T-helper 2 cell treated with Interferon-gamma antibody and Interleukin-4, amounts not matched to agents 5 μg/mL and 100 μg/mL, for 36 hours (primary cell): ENCODE measurements around the gene VIL1.

Experiments
- DNase-seq: peaks from one replicate; pipeline ENCODE4 v3.0.0; 2021; ENCODE audit warnings: low spot score
- H3K27ac Mint-ChIP-seq: one replicate; pipeline ENCODE4 v1.8.0; 2021; ENCODE audit warnings: mild to moderate bottlenecking, mixed read lengths
- H3K27me3 Mint-ChIP-seq: one replicate; pipeline ENCODE4 v1.8.0; 2021; ENCODE audit warnings: low read depth, mixed read lengths
- H3K36me3 Mint-ChIP-seq: one replicate; pipeline ENCODE4 v1.8.0; 2021; ENCODE audit warnings: low read depth, mixed read lengths
- H3K4me1 Mint-ChIP-seq: one replicate; pipeline ENCODE4 v1.8.0; 2021; ENCODE audit warnings: low read depth, mixed read lengths
- H3K4me3 Mint-ChIP-seq: one replicate; pipeline ENCODE4 v1.8.0; 2022; ENCODE audit warnings: mild to moderate bottlenecking, moderate library complexity, mixed read lengths
- H3K9me3 Mint-ChIP-seq: one replicate; pipeline ENCODE4 v1.8.0; 2021; ENCODE audit warnings: mixed read lengths

The VIL1 gene

GRCh38 chr2:218389333-218390150 is 29.4 kb upstream of the VIL1 start:
- H3K27ac Mint-ChIP-seq = no peak overlapping the region
- H3K4me3 Mint-ChIP-seq = no peak overlapping the region
- no peaks in the 10 kb centered on the region for H3K9me3 Mint-ChIP-seq
- H3K36me3 Mint-ChIP-seq = no peaks in the 10 kb centered on the region
- no peak for DNase-seq
- H3K4me1 Mint-ChIP-seq = peaks cover 18% of the 10 kb centered on the region
- H3K27me3 Mint-ChIP-seq = peaks cover 2% of the 10 kb centered on the region

- H3K27me3 Mint-ChIP-seq = peaks cover 2% of the 10 kb centered on the region
- H3K36me3 Mint-ChIP-seq = no peaks in the 10 kb centered on the region
- DNase-seq = no peak
- no peak overlapping the region for H3K4me3 Mint-ChIP-seq
- H3K9me3 Mint-ChIP-seq = no peaks in the 10 kb centered on the region
- peaks cover 26% of the 10 kb centered on the region for H3K4me1 Mint-ChIP-seq
- H3K27ac Mint-ChIP-seq = no peak overlapping the region
Observed at GRCh38 chr2:218391202-218391601, 27.7 kb upstream of the VIL1 start.

- H3K27me3 Mint-ChIP-seq = no peaks in the 10 kb centered on the region
- no peak overlapping the region for H3K4me3 Mint-ChIP-seq
- peaks cover 33% of the 10 kb centered on the region for H3K4me1 Mint-ChIP-seq
- DNase-seq = no peak
- no peak overlapping the region for H3K27ac Mint-ChIP-seq
- H3K36me3 Mint-ChIP-seq = no peaks in the 10 kb centered on the region
- no peaks in the 10 kb centered on the region for H3K9me3 Mint-ChIP-seq
Observed at GRCh38 chr2:218392459-218392858, 26.5 kb upstream of the VIL1 start.

GRCh38 chr2:218392891-218393462 is 25.9 kb upstream of the VIL1 start:
- no peak overlapping the region for H3K27ac Mint-ChIP-seq

DNA sequence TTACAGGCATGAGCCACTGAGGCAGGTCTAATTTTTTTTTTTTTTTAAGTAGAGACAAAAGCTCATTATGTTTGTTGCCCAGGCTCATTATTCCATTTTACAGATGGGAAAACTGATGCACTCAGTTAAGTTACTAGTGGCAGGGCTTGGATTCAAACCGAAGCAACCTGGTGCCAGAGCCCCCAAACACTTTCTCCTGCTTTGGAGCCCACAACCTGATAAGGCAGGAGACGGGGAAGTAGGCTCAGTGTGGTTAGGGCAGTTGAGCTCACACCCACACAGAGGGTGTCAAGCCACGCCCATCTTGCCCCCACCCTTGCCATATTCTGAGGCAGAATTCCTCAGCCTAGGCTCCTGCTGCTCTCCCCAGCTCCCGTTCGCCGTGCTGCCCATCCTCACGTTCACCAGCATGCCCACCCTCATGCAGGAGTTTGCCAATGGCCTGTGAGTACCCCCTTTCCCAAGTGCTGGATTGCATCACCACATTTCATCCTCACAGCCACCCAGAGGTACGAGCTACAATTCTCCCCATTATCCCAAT is 25.1 kb upstream of the VIL1 start:
- Mint-ChIP-seq H3K9me3 (no peaks in the 10 kb centered on the region), H3K4me1 (peaks cover 38% of the 10 kb centered on the region), H3K36me3 (no peaks in the 10 kb centered on the region), H3K27me3 (no peaks in the 10 kb centered on the region), H3K4me3 (peak overlapping the region; percentile 43), H3K27ac (peak overlapping the region; percentile 41)
- no peak for DNase-seq

More at GRCh38 chr2:218392891-218393462, 25.9 kb upstream of the VIL1 start:
- no peak for DNase-seq
- H3K27me3 Mint-ChIP-seq = no peaks in the 10 kb centered on the region
- no peaks in the 10 kb centered on the region for H3K9me3 Mint-ChIP-seq
- H3K4me3 Mint-ChIP-seq = no peak overlapping the region
- H3K36me3 Mint-ChIP-seq = no peaks in the 10 kb centered on the region
- peaks cover 38% of the 10 kb centered on the region for H3K4me1 Mint-ChIP-seq

DNA sequence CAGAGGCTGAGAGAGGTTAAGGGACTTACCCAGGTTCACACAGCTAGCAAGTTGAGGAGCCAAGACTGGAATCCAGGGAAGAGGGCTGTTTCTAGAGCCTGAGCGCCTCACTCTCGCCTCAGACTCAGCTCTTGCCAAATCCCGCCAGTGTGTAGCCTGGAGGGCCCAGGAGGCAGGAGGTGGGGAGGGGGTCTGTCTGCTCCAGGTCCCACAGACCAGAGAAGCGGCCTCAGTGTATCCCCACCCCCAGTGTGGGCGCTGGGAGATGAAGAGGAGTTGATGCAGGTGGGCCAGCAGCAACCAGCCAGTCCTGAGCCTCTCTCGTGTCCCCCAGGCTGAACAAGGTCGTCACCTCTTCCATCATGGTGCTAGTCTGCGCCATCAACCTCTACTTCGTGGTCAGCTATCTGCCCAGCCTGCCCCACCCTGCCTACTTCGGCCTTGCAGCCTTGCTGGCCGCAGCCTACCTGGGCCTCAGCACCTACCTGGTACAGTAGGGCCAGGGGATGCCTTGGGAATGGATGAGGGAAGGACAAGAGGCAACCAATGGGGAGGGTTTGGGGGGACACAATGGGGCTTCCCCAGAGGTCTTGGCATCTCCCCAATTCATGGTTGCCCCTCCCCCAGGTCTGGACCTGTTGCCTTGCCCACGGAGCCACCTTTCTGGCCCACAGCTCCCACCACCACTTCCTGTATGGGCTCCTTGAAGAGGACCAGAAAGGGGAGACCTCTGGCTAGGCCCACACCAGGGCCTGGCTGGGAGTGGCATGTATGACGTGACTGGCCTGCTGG is 24.4 kb upstream of the VIL1 start:
- Mint-ChIP-seq H3K27ac (peak overlapping the region; percentile 62), H3K4me3 (peak overlapping the region; percentile 45), H3K9me3 (no peaks in the 10 kb centered on the region), H3K4me1 (peaks cover 38% of the 10 kb centered on the region), H3K27me3 (no peaks in the 10 kb centered on the region), H3K36me3 (no peaks in the 10 kb centered on the region)
- DNase-seq = no peak

DNA sequence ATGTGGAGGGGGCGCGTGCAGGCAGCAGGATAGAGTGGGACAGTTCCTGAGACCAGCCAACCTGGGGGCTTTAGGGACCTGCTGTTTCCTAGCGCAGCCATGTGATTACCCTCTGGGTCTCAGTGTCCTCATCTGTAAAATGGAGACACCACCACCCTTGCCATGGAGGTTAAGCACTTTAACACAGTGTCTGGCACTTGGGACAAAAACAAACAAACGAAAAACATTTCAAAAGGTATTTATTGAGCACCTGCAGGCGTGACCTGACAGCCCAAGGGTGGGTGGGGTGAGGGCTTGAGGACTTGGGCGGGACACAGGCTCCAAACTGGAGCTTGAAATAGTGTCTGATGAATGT is 23.9 kb upstream of the VIL1 start:
- H3K36me3 Mint-ChIP-seq = no peaks in the 10 kb centered on the region
- H3K4me3 Mint-ChIP-seq = peak overlapping the region; percentile 45

GRCh38 chr2:218395456-218395825 is 23.5 kb upstream of the VIL1 start:
- H3K36me3 Mint-ChIP-seq = peaks cover 2% of the 10 kb centered on the region
- no peaks in the 10 kb centered on the region for H3K9me3 Mint-ChIP-seq
- peak overlapping the region; percentile 90 for H3K27ac Mint-ChIP-seq
- peak overlapping the region; percentile 84 for H3K4me3 Mint-ChIP-seq
- H3K4me1 Mint-ChIP-seq = peaks cover 38% of the 10 kb centered on the region
- no peak for DNase-seq
- H3K27me3 Mint-ChIP-seq = no peaks in the 10 kb centered on the region

More for the DNA sequence above, 23.9 kb upstream of the VIL1 start:
- peaks cover 38% of the 10 kb centered on the region for H3K4me1 Mint-ChIP-seq
- no peaks in the 10 kb centered on the region for H3K9me3 Mint-ChIP-seq
- DNase-seq = no peak
- no peaks in the 10 kb centered on the region for H3K27me3 Mint-ChIP-seq
- H3K27ac Mint-ChIP-seq = peak overlapping the region; percentile 62

DNA sequence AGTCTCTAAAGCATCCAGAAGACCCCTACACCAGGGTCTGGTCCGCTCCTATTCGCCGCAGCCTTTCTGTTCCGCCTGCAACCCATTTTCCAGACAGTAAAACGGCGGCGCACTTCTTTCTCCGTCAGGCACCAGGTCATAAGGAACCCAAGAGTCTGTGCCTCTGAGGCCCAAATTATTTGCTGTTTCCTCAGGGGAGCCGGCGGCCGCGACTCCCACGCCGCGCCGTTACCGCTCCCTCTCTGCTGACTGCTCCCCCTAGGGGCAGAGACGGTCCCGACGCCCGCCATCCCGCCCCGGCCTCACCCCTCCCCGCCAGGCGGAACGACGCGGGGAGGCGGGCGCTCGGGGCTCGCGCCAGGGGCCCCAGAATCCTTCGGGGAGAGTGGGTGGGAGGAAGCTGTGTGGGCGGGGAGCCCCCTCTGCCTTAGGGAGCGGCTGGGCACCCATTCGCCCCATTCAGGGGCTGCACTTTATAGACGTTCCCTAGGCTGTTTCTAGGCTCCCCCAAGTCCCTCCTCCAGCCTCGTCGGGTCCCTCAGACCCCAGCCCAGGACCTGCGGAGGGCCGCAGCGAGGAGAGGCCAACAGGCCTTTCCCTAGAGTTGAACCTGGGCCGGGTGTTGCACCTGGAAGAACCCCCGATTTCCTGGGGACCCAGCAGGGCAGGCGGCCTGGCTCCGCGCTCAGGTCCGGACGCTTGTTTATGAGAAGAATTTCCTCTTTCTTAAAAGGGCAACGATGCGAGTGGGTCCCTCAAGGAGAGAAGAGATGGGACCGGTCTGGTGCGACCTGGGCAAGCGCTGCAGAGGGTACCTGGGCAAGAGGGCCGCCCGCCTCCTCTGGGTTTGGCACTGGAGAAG is 22.9 kb upstream of the VIL1 start:
- H3K4me3 Mint-ChIP-seq = peak overlapping the region; percentile 92
- peaks cover 38% of the 10 kb centered on the region for H3K4me1 Mint-ChIP-seq
- H3K27ac Mint-ChIP-seq = peak overlapping the region; percentile 100
- no peaks in the 10 kb centered on the region for H3K27me3 Mint-ChIP-seq
- no peaks in the 10 kb centered on the region for H3K9me3 Mint-ChIP-seq
- peaks cover 2% of the 10 kb centered on the region for H3K36me3 Mint-ChIP-seq
- DNase-seq = peak; percentile 92

DNA sequence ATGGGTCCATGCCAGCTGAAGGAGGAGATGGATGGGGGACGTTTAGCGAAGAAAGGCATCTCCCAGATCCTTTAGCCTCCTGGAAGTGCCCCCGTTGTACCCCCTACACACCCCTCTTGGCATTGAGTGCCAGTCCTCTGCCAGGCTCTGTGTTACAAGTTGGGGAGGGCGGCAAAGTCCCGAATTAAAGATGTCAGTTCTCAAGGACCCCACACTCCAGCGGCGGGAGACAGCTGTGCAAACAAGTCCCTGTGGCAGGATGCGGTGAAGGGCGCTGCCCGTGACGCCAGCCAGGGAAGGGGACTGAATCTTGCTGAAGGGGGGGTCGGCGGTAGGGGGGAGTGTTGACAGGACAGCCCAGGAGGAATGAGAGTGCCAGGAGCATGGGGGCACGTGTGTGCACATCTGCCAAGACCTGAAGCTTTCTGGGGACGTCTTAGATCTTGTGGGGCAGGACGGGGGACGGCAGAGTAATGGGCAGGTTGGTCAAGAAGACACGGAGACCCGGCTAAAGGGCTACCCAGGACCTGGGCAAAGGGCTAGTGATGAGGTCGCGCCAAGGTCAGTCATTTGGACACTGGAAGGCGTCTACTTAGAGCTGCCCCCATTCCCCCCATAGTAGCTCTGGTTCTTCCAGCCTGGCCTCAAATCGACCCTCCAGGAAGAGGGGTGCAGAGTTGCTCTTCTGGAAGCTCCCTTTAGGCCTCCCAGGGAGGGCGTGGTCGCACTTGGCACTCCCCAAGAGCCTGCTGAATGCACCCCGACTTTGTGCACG is 22.0 kb upstream of the VIL1 start:
- H3K27ac Mint-ChIP-seq = peak overlapping the region; percentile 100
- no peaks in the 10 kb centered on the region for H3K9me3 Mint-ChIP-seq
- no peaks in the 10 kb centered on the region for H3K27me3 Mint-ChIP-seq
- H3K4me1 Mint-ChIP-seq = peaks cover 38% of the 10 kb centered on the region
- DNase-seq = peak; percentile 58
- H3K36me3 Mint-ChIP-seq = peaks cover 9% of the 10 kb centered on the region
- H3K4me3 Mint-ChIP-seq = peak overlapping the region; percentile 92

DNA sequence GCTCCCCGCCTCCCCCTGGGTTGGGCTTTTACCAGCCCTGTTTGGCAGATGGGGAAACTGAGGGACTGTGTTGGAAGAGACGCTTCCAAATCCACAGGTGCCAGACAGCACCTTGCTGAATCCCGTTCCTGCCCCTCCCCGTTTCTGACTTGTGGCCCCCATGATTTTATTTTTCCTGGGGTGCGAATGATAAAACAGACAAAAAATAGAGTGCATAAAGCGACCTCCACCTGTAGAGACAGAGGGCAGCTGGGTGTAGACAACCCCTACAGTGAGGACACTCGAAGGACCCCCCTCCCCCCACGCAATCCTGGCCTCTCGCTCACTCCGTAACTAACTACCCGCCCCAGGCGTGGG is 21.5 kb upstream of the VIL1 start:
- no peaks in the 10 kb centered on the region for H3K9me3 Mint-ChIP-seq
- H3K36me3 Mint-ChIP-seq = peaks cover 13% of the 10 kb centered on the region
- peak overlapping the region; percentile 100 for H3K27ac Mint-ChIP-seq
- peaks cover 38% of the 10 kb centered on the region for H3K4me1 Mint-ChIP-seq
- peak overlapping the region; percentile 92 for H3K4me3 Mint-ChIP-seq
- H3K27me3 Mint-ChIP-seq = no peaks in the 10 kb centered on the region
- DNase-seq = no peak

DNA sequence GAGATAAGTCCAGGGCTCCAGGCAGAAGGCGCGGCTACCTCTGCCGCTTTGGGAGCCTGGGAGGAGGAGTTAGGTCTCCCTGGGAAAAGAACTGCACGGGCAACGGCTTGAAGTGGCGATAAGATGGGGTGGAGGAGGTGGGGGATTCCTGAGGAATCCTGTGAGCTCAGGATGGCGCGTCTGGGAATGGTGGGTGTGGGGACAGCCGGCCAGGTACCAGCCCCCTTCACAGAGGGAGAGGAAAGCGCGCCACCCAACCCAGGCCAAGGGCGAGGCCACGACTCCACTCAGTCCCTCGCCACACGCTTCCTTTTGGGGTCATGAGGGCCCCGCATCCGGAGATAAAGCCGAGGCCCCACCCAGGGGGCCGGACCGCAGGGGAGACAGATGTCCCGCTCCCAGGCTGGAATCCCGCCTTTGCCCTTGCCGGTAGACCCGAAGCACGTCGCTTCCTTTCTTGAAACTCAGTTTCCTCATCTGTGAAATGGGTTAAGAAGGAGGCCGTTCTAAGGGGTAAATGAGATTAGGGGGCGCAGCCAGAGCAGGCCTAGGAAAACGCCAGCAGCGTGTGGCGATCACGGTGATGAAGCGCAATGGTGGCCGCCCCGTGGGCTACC is 21.0 kb upstream of the VIL1 start:
- peak; percentile 76 for DNase-seq
- Mint-ChIP-seq H3K9me3 (no peaks in the 10 kb centered on the region), H3K4me1 (peaks cover 37% of the 10 kb centered on the region), H3K27ac (peak overlapping the region; percentile 100), H3K36me3 (peaks cover 15% of the 10 kb centered on the region), H3K27me3 (no peaks in the 10 kb centered on the region), H3K4me3 (peak overlapping the region; percentile 92)
